ENCODE results near the gene CD2AP. TPM values are rescaled to one million over a fixed set of nuclear protein-coding genes. Genes with fewer than 3 reads are reported as not detected.

CD2AP gene
- 1.9 TPM for polyA plus RNA-seq (2012; ENCODE audit: insufficient read depth, insufficient read length, low read depth)

GRCh38 chr6:47477497-47478232, at the start of gene CD2AP:
Gene CD2AP, plus strand, starts transcription at chr6:47477789. Its CDS starts 456 bp downstream, at chr6:47478245.
- Histone ChIP-seq H3K27me3 (no peaks in the 10 kb centered on the region), H3K4me3 (ENCODE audit: low read depth, low read length) (peak within 1 kb of the TSS; percentile 81), H3K9me3 (no peaks in the 10 kb centered on the region), H3K36me3 (no peaks in the 10 kb centered on the region), H3K4me1 (no peaks in the 10 kb centered on the region)
- TF ChIP-seq, protein P1, sequence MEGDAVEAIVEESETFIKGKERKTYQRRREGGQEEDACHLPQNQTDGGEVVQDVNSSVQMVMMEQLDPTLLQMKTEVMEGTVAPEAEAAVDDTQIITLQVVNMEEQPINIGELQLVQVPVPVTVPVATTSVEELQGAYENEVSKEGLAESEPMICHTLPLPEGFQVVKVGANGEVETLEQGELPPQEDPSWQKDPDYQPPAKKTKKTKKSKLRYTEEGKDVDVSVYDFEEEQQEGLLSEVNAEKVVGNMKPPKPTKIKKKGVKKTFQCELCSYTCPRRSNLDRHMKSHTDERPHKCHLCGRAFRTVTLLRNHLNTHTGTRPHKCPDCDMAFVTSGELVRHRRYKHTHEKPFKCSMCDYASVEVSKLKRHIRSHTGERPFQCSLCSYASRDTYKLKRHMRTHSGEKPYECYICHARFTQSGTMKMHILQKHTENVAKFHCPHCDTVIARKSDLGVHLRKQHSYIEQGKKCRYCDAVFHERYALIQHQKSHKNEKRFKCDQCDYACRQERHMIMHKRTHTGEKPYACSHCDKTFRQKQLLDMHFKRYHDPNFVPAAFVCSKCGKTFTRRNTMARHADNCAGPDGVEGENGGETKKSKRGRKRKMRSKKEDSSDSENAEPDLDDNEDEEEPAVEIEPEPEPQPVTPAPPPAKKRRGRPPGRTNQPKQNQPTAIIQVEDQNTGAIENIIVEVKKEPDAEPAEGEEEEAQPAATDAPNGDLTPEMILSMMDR (IDR thresholded peaks at IDR 0.05; ENCODE audit: low read depth, low read length): no peak
- peak; percentile 88 for DNase-seq

DNA sequence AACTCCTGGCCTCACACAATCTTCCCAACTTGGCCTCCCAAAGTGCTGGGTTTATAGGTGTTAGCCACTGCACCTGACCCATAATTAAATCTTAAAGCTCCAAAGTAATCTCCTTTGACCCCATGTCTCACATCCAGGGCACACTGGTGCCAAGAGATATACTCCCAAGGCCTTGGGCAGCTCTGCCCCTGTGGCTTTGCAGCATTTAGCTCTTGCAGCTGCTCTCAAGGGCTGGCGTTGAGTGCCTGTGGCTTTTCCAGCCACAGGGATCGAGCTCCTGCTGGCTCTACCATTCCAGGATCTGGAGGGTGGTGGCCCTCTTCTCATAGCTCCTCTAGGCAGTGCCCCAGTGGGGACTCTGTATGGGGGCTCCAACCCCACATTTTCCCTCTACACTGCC, 49.3 kb upstream of the CD2AP start:
- Histone ChIP-seq H3K27me3 (no peaks in the 10 kb centered on the region), H3K36me3 (no peaks in the 10 kb centered on the region), H3K4me1 (no peaks in the 10 kb centered on the region), H3K9me3 (no peaks in the 10 kb centered on the region), H3K4me3 (ENCODE audit: low read depth, low read length) (no peak overlapping the region)
- TF ChIP-seq, protein P1 (IDR thresholded peaks at IDR 0.05; ENCODE audit: low read depth, low read length): no peak
- no peak for DNase-seq

- Histone ChIP-seq H3K9me3 (no peaks in the 10 kb centered on the region), H3K4me1 (no peaks in the 10 kb centered on the region), H3K27me3 (no peaks in the 10 kb centered on the region), H3K36me3 (no peaks in the 10 kb centered on the region), H3K4me3 (ENCODE audit: low read depth, low read length) (no peak overlapping the region)
- TF ChIP-seq, protein P1 (IDR thresholded peaks at IDR 0.05; ENCODE audit: low read depth, low read length): no peak
- DNase-seq: no peak
These were observed 48.6 kb upstream of the CD2AP start for GRCh38 chr6:47428746-47429664.

DNA sequence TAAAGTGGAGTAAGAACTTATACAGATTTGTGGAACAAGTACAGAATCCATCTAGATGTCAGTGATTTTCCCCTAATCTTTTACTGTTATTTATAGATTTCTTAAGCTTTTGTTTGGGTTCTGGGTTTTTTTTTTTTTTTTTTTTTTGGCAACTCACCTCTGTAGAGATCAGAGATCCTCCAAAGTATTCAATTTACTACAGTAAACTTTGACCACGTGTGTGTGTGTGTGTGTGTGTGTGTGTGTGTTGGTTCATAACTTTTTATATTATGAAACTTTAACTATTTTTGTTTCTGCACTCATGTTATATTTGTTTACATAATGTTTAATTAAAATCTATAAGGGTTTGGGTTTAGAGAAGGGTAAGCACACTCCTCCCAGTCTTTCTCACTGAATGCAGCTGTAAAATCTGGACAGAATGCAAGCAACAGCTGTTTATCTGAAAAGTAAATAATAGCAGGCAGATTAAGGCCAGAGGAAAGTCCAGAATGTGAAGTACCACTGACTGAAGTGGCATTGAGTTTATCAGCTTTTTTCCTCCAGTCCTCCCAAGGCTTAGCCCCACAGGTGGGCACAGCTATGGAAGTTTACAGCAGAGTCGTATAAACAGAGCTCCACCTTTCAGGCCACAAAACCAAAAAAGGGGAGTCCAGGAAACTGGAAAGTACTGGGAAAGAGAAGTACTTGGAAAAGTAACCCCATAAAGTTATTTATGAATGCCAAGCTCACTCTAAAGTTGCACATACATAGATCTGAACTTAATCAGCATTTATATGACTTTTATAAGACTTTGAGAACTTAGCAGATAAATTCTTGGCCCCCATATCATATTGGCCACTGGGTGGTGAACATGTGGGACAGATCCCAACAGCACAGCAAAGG, 43.0 kb upstream of the CD2AP start:
- TF ChIP-seq, protein P1 (IDR thresholded peaks at IDR 0.05; ENCODE audit: low read depth, low read length): no peak
- DNase-seq: no peak

DNA sequence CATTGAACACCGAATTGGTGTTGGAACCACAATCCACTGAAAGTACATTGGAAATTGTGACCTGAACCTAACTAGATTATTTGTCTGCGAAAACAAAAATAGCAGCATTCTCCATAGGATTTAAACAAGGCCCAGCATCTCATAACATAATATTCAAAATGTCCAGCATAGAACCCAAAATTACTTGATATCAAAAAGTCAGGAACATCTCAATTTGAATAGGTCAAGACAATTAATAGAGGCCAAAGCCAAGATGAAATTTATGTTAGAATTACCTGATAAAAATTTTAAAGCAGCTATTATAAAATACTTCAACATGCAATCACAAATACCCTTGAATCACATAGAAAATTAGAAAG, 42.4 kb upstream of the CD2AP start:
- H3K9me3 ChIP-seq: no peaks in the 10 kb centered on the region
- no peak for DNase-seq
- H3K27me3 ChIP-seq: 0 out of 2 replicates have a peak, but pooled peaks cover 5% of the 10 kb centered on the region
- H3K36me3 ChIP-seq: no peaks in the 10 kb centered on the region
- H3K4me1 ChIP-seq: no peaks in the 10 kb centered on the region
- TF ChIP-seq, protein P1 (IDR thresholded peaks at IDR 0.05; ENCODE audit: low read depth, low read length): no peak
- H3K4me3 ChIP-seq (ENCODE audit: low read depth, low read length): no peak overlapping the region

More for the DNA sequence above, 43.0 kb upstream of the CD2AP start:
- 0 out of 2 replicates have a peak, but pooled peaks cover 5% of the 10 kb centered on the region for H3K27me3 ChIP-seq
- no peak overlapping the region for H3K4me3 ChIP-seq (ENCODE audit: low read depth, low read length)
- H3K4me1 ChIP-seq: no peaks in the 10 kb centered on the region
- H3K9me3 ChIP-seq: no peaks in the 10 kb centered on the region
- no peaks in the 10 kb centered on the region for H3K36me3 ChIP-seq
